ENCODE measurements around the gene TPD52L2. TPM values are rescaled to one million over a fixed set of nuclear protein-coding genes. Genes with fewer than 3 reads are reported as not detected.
A peak's percentile ranks its signal among the peaks of the same experiment; 100 is the strongest.
"Not testable (repeated sequence)": the region's sequence is repeated elsewhere in the genome, so short reads cannot be mapped to it uniquely, and the experiment has no call there.

Gene TPD52L2
- polyA plus RNA-seq, 6 donors from 2014 or later, result 61.1 to 105 (median 79.9) TPM

GRCh38 chr20:63911176-63911575, 46.1 kb downstream of the TPD52L2 start:
- ATAC-seq (ENCODE audit: low read depth in 2 of 2) (no peak), DNase-seq (no peak)
- Mint-ChIP-seq H3K36me3 (peaks cover 0 to 4% of the 10 kb centered on the region in 2 donors), H3K4me3 (peak overlapping the region in 1 of 8 donors; percentile 16), H3K27me3 (no peaks in the 10 kb centered on the region), H3K27ac (peak overlapping the region in 3 of 6 donors; percentile 65 to 81 (median 78)), H3K4me1 (peaks cover 25 to 49% (median 48%) of the 10 kb centered on the region in 3 donors), H3K9me3 (peaks cover 0 to 6% (median 2%) of the 10 kb centered on the region in 7 donors)

GRCh38 chr20:63913768-63914167, 48.7 kb downstream of the TPD52L2 start:
- peaks cover 0 to 14% (median 7%) of the 10 kb centered on the region in 7 donors for H3K9me3 Mint-ChIP-seq
- ATAC-seq (ENCODE audit: low read depth in 2 of 2), result no peak

GRCh38 chr20:63915471-63915870, 50.4 kb downstream of the TPD52L2 start:
- Mint-ChIP-seq H3K4me3 (no peak overlapping the region), H3K4me1 (peaks cover 18 to 59% (median 56%) of the 10 kb centered on the region in 3 donors), H3K27me3 (no peaks in the 10 kb centered on the region), H3K36me3 (peaks cover 0 to 8% of the 10 kb centered on the region in 2 donors), H3K27ac (no peak overlapping the region), H3K9me3 (peaks cover 0 to 14% (median 7%) of the 10 kb centered on the region in 7 donors)
- DNase-seq (no peak), ATAC-seq (ENCODE audit: low read depth in 2 of 2) (no peak)

More at GRCh38 chr20:63913768-63914167, 48.7 kb downstream of the TPD52L2 start:
- no peak for DNase-seq
- Mint-ChIP-seq H3K4me3 (no peak overlapping the region), H3K27me3 (no peaks in the 10 kb centered on the region), H3K4me1 (peaks cover 24 to 59% (median 59%) of the 10 kb centered on the region in 3 donors), H3K27ac (peak overlapping the region in 2 of 6 donors; percentile 72 to 86), H3K36me3 (peaks cover 0 to 8% of the 10 kb centered on the region in 2 donors)

GRCh38 chr20:63916371-63916939, 51.4 kb downstream of the TPD52L2 start:
- peaks cover 0 to 14% (median 7%) of the 10 kb centered on the region in 7 donors for H3K9me3 Mint-ChIP-seq
- not testable (repeated sequence) for H3K36me3 Mint-ChIP-seq

GRCh38 chr20:63917811-63918210, 52.7 kb downstream of the TPD52L2 start:
- Mint-ChIP-seq H3K4me3 (peak overlapping the region in 7 of 8 donors; percentile 32 to 85 (median 61)), H3K27me3 (no peaks in the 10 kb centered on the region), H3K27ac (peak overlapping the region in 5 of 6 donors; percentile 36 to 91 (median 81)), H3K9me3 (peaks cover 0 to 14% (median 7%) of the 10 kb centered on the region in 7 donors), H3K36me3 (peaks cover 0 to 8% of the 10 kb centered on the region in 2 donors), H3K4me1 (peaks cover 11 to 43% (median 40%) of the 10 kb centered on the region in 3 donors)
- ATAC-seq (ENCODE audit: low read depth in 2 of 2), result peak; percentile 55 to 75
- DNase-seq, result no peak

More at GRCh38 chr20:63916371-63916939, 51.4 kb downstream of the TPD52L2 start:
- Mint-ChIP-seq H3K4me1 (peaks cover 11 to 49% (median 47%) of the 10 kb centered on the region in 3 donors), H3K27ac (peak overlapping the region in 3 of 6 donors; percentile 4 to 72 (median 43)), H3K4me3 (peak overlapping the region in 2 of 8 donors; percentile 64 to 73)
- H3K27me3 Mint-ChIP-seq; DNase-seq; ATAC-seq (ENCODE audit: low read depth in 2 of 2): not testable (repeated sequence)

- ATAC-seq (ENCODE audit: low read depth in 2 of 2) (no peak), DNase-seq (no peak)
- H3K9me3 Mint-ChIP-seq, result peaks cover 0 to 14% (median 7%) of the 10 kb centered on the region in 7 donors
- peaks cover 0 to 8% of the 10 kb centered on the region in 2 donors for H3K36me3 Mint-ChIP-seq
- H3K4me1 Mint-ChIP-seq, result peaks cover 10 to 36% (median 33%) of the 10 kb centered on the region in 3 donors
- peak overlapping the region in 3 of 6 donors; percentile 47 to 90 (median 47) for H3K27ac Mint-ChIP-seq
- peak overlapping the region in 2 of 8 donors; percentile 34 to 36 for H3K4me3 Mint-ChIP-seq
- no peaks in the 10 kb centered on the region for H3K27me3 Mint-ChIP-seq
These were observed 54.1 kb downstream of the TPD52L2 start for GRCh38 chr20:63919130-63919529.

GRCh38 chr20:63920226-63920625, 55.2 kb downstream of the TPD52L2 start:
- peak overlapping the region in 1 of 6 donors; percentile 84 for H3K27ac Mint-ChIP-seq
- peaks cover 0 to 8% of the 10 kb centered on the region in 2 donors for H3K36me3 Mint-ChIP-seq
- no peaks in the 10 kb centered on the region for H3K27me3 Mint-ChIP-seq
- H3K4me1 Mint-ChIP-seq, result peaks cover 10 to 36% (median 32%) of the 10 kb centered on the region in 3 donors
- no peak overlapping the region for H3K4me3 Mint-ChIP-seq
- H3K9me3 Mint-ChIP-seq, result peaks cover 0 to 14% (median 7%) of the 10 kb centered on the region in 7 donors
- ATAC-seq (ENCODE audit: low read depth in 2 of 2) (no peak), DNase-seq (no peak)

- no peak for DNase-seq
- H3K9me3 Mint-ChIP-seq, result no peaks in the 10 kb centered on the region
- H3K4me1 Mint-ChIP-seq, result peaks cover 8 to 19% (median 13%) of the 10 kb centered on the region in 3 donors
- peak overlapping the region in 2 of 6 donors; percentile 3 to 26 for H3K27ac Mint-ChIP-seq
- no peak overlapping the region for H3K4me3 Mint-ChIP-seq
- ATAC-seq (ENCODE audit: low read depth in 2 of 2), result no peak
- peaks cover 0 to 2% of the 10 kb centered on the region in 2 donors for H3K36me3 Mint-ChIP-seq
- H3K27me3 Mint-ChIP-seq, result no peaks in the 10 kb centered on the region
These were observed 58.6 kb downstream of the TPD52L2 start for GRCh38 chr20:63923651-63924050.

- Mint-ChIP-seq H3K4me1 (peaks cover 8 to 14% (median 8%) of the 10 kb centered on the region in 3 donors), H3K27ac (peak overlapping the region in 1 of 6 donors; percentile 26), H3K9me3 (no peaks in the 10 kb centered on the region), H3K36me3 (peaks cover 0 to 6% of the 10 kb centered on the region in 2 donors), H3K27me3 (no peaks in the 10 kb centered on the region), H3K4me3 (no peak overlapping the region)
- ATAC-seq (ENCODE audit: low read depth in 2 of 2) (no peak), DNase-seq (no peak)
These were observed 59.2 kb downstream of the TPD52L2 start for GRCh38 chr20:63924241-63924640.

GRCh38 chr20:63926298-63926697, 61.2 kb downstream of the TPD52L2 start:
- peaks cover 0 to 15% of the 10 kb centered on the region in 2 donors for H3K36me3 Mint-ChIP-seq

GRCh38 chr20:63929071-63929470, 64.0 kb downstream of the TPD52L2 start:
- ATAC-seq (ENCODE audit: low read depth in 2 of 2) (no peak), DNase-seq (no peak)
- Mint-ChIP-seq H3K27ac (no peak overlapping the region), H3K4me1 (peaks cover 4 to 14% (median 14%) of the 10 kb centered on the region in 3 donors), H3K4me3 (no peak overlapping the region), H3K9me3 (no peaks in the 10 kb centered on the region), H3K27me3 (no peaks in the 10 kb centered on the region), H3K36me3 (peaks cover 0 to 22% of the 10 kb centered on the region in 2 donors)

More at GRCh38 chr20:63926298-63926697, 61.2 kb downstream of the TPD52L2 start:
- no peak for ATAC-seq (ENCODE audit: low read depth in 2 of 2)
- Mint-ChIP-seq H3K9me3 (no peaks in the 10 kb centered on the region), H3K27ac (no peak overlapping the region), H3K4me3 (no peak overlapping the region), H3K27me3 (no peaks in the 10 kb centered on the region), H3K4me1 (peaks cover 8 to 14% (median 14%) of the 10 kb centered on the region in 3 donors)
- no peak for DNase-seq

- ATAC-seq (ENCODE audit: low read depth in 2 of 2); H3K9me3 Mint-ChIP-seq; H3K27me3 Mint-ChIP-seq; DNase-seq; H3K27ac Mint-ChIP-seq: not testable (repeated sequence)
- H3K4me1 Mint-ChIP-seq, result peaks cover 4 to 14% (median 14%) of the 10 kb centered on the region in 3 donors
- H3K4me3 Mint-ChIP-seq, result peak overlapping the region in 1 of 8 donors; percentile 12
- peaks cover 0 to 22% of the 10 kb centered on the region in 2 donors for H3K36me3 Mint-ChIP-seq
These were observed 64.4 kb downstream of the TPD52L2 start for GRCh38 chr20:63929473-63929883.

- Mint-ChIP-seq H3K27me3 (no peaks in the 10 kb centered on the region), H3K4me3 (peak overlapping the region in 1 of 8 donors; percentile 56), H3K9me3 (no peaks in the 10 kb centered on the region), H3K36me3 (peaks cover 7 to 22% of the 10 kb centered on the region in 2 donors), H3K27ac (no peak overlapping the region), H3K4me1 (peaks cover 4 to 10% (median 7%) of the 10 kb centered on the region in 3 donors)
- ATAC-seq (ENCODE audit: low read depth in 2 of 2) (no peak), DNase-seq (no peak)
These were observed 66.0 kb downstream of the TPD52L2 start for GRCh38 chr20:63930971-63931553.
